SK-N-SH (cell line): ENCODE data around the gene TMEM140. TPM values are rescaled to one million over a fixed set of nuclear protein-coding genes. Genes with fewer than 3 reads are reported as not detected.

Experiments
- CTCF ChIA-PET: fragments of 300-600, 350-600 bp; formaldehyde crosslinking; extraction: SDS; loops from one replicate; lab custom pipeline; 2021; lab: Yijun Ruan, JAX
- POLR2A ChIA-PET: fragments of 350-600 bp; sonication (Branson Sonifier 250); formaldehyde crosslinking; extraction: SDS; loops from one replicate; lab custom pipeline; 2020; ENCODE audit warnings: antibody characterized with exemption, inconsistent platforms; lab: Yijun Ruan, JAX
- DNase-seq: peaks from one replicate; pipeline ENCODE4 v3.0.0; 2012
- H2AFZ ChIP-seq: fragments of 200-600 bp; sonication (generic); 2 replicates; pipeline ENCODE4 v1.8.1; 2016; ENCODE audit warnings: antibody characterized with exemption, mild to moderate bottlenecking, low read depth
- H3F3A ChIP-seq: fragments of 200-600 bp; sonication (generic); replicated peaks from 2 replicates; pipeline ENCODE3; 2016; ENCODE audit warnings: antibody characterized with exemption, mild to moderate bottlenecking; ENCODE audit not compliant: insufficient read depth
- H3K27ac ChIP-seq, 2 experiments: fragments of 200-500 bp in 1 of 2; fragments of 200-600 bp in 1 of 2; sonication (Bioruptor generic) in 1 of 2; sonication (generic), shearing (Covaris generic) in 1 of 2; 2 replicates each; pipeline versions ENCODE4 v1.5.1 to v1.6.1; 2014 to 2016; ENCODE audit warnings: low read depth in 2 of 2, inconsistent platforms in 1 of 2, low read length in 1 of 2, mild to moderate bottlenecking in 1 of 2, mixed read lengths in 1 of 2
- H3K27me3 ChIP-seq: fragments of 200-600 bp; sonication (generic), shearing (Covaris generic); 2 replicates; pipeline ENCODE4 v1.6.1; 2016; ENCODE audit warnings: mixed run types; ENCODE audit not compliant: insufficient read depth
- H3K36me3 ChIP-seq, 2 experiments: fragments of 200-500 bp in 1 of 2; fragments of 200-600 bp in 1 of 2; sonication (Bioruptor generic) in 1 of 2; sonication (generic) in 1 of 2; replicated peaks in 1 of 2; 2 replicates each; pipeline versions ENCODE3 to v1.5.1; 2014 to 2016; ENCODE audit warnings: low read length in 1 of 2, mild to moderate bottlenecking in 1 of 2; ENCODE audit not compliant: insufficient read depth in 2 of 2, control insufficient read depth in 1 of 2
- H3K4me1 ChIP-seq, 2 experiments: fragments of 200-500 bp in 1 of 2; fragments of 200-600 bp in 1 of 2; sonication (Bioruptor generic) in 1 of 2; sonication (generic), shearing (Covaris generic) in 1 of 2; 2 replicates each; pipeline versions ENCODE4 v1.5.1 to v1.6.1; 2014 to 2016; ENCODE audit warnings: low read depth in 1 of 2, low read length in 1 of 2, mixed run types in 1 of 2; ENCODE audit not compliant: insufficient read depth in 2 of 2, control insufficient read depth in 1 of 2
- H3K4me2 ChIP-seq: fragments of 200-600 bp; sonication (generic), shearing (Covaris generic); 2 replicates; pipeline ENCODE4 v1.6.1; 2017; ENCODE audit warnings: mixed run types
- H3K4me3 ChIP-seq, 2 experiments: fragments of 200-500 bp in 1 of 2; fragments of 200-600 bp in 1 of 2; sonication (Bioruptor generic) in 1 of 2; sonication (generic), shearing (Covaris generic) in 1 of 2; 2 replicates each; pipeline versions ENCODE4 v1.5.1 to v1.8.1; 2014 to 2016; ENCODE audit warnings: low read depth in 2 of 2, inconsistent platforms in 1 of 2, low read length in 1 of 2, mild to moderate bottlenecking in 1 of 2, mixed read lengths in 1 of 2, moderate library complexity in 1 of 2
- H3K79me2 ChIP-seq: fragments of 200-600 bp; sonication (generic); 2 replicates; pipeline ENCODE4 v1.8.1; 2017; ENCODE audit warnings: mild to moderate bottlenecking; ENCODE audit not compliant: insufficient read depth
- H3K9ac ChIP-seq: fragments of 200-600 bp; sonication (generic); 2 replicates; pipeline ENCODE4 v1.6.1; 2017; ENCODE audit warnings: mixed run types
- H3K9me2 ChIP-seq: fragments of 200-600 bp; sonication (generic); 2 replicates; pipeline ENCODE4 v1.6.1; 2017; ENCODE audit warnings: mixed run types
- H3K9me3 ChIP-seq: fragments of 200-600 bp; sonication (generic); 2 replicates; pipeline ENCODE4 v1.6.1; 2017; ENCODE audit warnings: mixed run types, mild to moderate bottlenecking, moderate library complexity
- H4K20me1 ChIP-seq: fragments of 200-600 bp; sonication (generic); 2 replicates; pipeline ENCODE4 v1.6.1; 2017; ENCODE audit warnings: mild to moderate bottlenecking, mixed run types; ENCODE audit not compliant: insufficient read depth
- CHD2 ChIP-seq: fragments of 150-350 bp; IDR thresholded peaks from 2 replicates; pipeline ENCODE4 v1.6.1; 2018; ENCODE audit warnings: low read length; ENCODE audit not compliant: partially characterized antibody
- FOXJ3 ChIP-seq: sonication (generic); formaldehyde crosslinking; IDR thresholded peaks from 2 replicates; pipeline ENCODE4 v1.5.1; 2020; ENCODE audit warnings: mild to moderate bottlenecking, missing genetic modification reagents
- GABPA ChIP-seq: IDR thresholded peaks from 2 replicates; pipeline ENCODE4 v1.4.0; 2012; ENCODE audit warnings: low read depth, mild to moderate bottlenecking
- GATA2 ChIP-seq: sonication (generic); formaldehyde crosslinking; IDR thresholded peaks from 2 replicates; pipeline ENCODE4 v1.5.0; 2020; ENCODE audit warnings: mild to moderate bottlenecking, missing genetic modification reagents
- MEF2A ChIP-seq: IDR thresholded peaks from 2 replicates; pipeline ENCODE4 v1.4.0; 2012; ENCODE audit warnings: low read depth, borderline replicate concordance
- NFIC ChIP-seq: IDR thresholded peaks from 2 replicates; pipeline ENCODE4 v1.4.0; 2012; ENCODE audit warnings: borderline replicate concordance
- SMC3 ChIP-seq: IDR thresholded peaks from 2 replicates; pipeline ENCODE4 v1.6.1; 2012; ENCODE audit warnings: low read depth, low read length, improper control_type of control experiment
- TCF12 ChIP-seq: IDR thresholded peaks from 2 replicates; pipeline ENCODE4 v1.4.0; 2012
- WGBS: methylation state at CpG from one replicate; pipeline ENCODE4 v1.1.6; 2017; ENCODE audit warnings: low lambda C conversion rate; 5-methylcytosine and 5-hydroxymethylcytosine counted together
- polyA plus RNA-seq, 3 experiments: library from polyadenylated mRNA; depleted of rRNA; stranded (reverse); fragments of >200 nt; gene quantifications; 2 replicates each; pipeline ENCODE4 v1.2.3, GENCODE V29; 2012
- TF ChIP-seq, protein P1 (sequence below): IDR thresholded peaks from 2 replicates; pipeline ENCODE4 v1.6.1; 2012; ENCODE audit warnings: mild to moderate bottlenecking, low read depth, low read length, moderate library complexity
- TF ChIP-seq, protein P2 (sequence below): fragments of 200-600 bp; sonication (generic); IDR thresholded peaks from 2 replicates; pipeline ENCODE4 v1.6.1; 2017; ENCODE audit warnings: antibody characterized with exemption, mild to moderate bottlenecking, moderate library complexity

Gene TMEM140
- polyA plus RNA-seq, 1 of the 3 experiments (the other 2 are of a cell fraction), result 0.12 TPM

DNA sequence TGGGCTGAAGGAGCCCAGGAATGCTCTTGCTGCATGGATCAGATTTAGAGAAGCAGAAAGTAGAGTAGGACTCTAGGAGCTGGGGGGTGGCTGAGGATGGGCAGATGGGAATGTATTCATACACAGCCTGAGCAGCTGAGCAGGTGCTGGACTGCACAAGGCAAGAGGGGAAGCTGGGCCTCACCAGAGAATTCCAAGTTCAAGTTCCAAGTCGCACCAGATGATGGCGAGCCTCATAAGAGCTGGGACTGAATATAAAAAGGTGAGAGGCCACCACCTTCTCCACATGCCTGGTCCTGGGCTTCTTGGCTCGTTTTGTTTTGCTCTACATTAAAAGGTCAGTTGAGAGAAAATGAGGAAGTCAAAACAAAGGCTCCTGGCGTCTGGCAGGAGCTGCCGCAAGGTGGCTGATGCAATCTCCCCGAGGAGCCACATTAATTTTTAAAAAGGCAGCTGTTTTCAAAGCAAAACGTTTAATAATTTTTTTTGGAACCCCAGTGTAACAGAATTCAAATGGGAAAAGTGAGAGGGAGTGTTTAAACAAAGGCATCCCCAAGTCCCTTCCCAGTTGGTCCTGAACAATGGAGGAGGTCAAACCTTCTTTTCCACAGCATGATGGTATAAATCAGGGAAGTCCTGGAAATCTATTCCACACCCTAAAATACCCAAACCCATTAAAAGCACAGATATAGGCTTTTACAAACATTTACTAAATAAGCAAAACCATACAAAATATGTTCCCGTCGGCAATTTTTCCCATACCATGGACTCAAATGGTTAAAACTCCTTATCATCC lies 13.2 kb downstream of the TMEM140 start:
- peak; percentile 13 for DNase-seq
- TF ChIP-seq GABPA, result no peak
- TF ChIP-seq, protein P1, sequence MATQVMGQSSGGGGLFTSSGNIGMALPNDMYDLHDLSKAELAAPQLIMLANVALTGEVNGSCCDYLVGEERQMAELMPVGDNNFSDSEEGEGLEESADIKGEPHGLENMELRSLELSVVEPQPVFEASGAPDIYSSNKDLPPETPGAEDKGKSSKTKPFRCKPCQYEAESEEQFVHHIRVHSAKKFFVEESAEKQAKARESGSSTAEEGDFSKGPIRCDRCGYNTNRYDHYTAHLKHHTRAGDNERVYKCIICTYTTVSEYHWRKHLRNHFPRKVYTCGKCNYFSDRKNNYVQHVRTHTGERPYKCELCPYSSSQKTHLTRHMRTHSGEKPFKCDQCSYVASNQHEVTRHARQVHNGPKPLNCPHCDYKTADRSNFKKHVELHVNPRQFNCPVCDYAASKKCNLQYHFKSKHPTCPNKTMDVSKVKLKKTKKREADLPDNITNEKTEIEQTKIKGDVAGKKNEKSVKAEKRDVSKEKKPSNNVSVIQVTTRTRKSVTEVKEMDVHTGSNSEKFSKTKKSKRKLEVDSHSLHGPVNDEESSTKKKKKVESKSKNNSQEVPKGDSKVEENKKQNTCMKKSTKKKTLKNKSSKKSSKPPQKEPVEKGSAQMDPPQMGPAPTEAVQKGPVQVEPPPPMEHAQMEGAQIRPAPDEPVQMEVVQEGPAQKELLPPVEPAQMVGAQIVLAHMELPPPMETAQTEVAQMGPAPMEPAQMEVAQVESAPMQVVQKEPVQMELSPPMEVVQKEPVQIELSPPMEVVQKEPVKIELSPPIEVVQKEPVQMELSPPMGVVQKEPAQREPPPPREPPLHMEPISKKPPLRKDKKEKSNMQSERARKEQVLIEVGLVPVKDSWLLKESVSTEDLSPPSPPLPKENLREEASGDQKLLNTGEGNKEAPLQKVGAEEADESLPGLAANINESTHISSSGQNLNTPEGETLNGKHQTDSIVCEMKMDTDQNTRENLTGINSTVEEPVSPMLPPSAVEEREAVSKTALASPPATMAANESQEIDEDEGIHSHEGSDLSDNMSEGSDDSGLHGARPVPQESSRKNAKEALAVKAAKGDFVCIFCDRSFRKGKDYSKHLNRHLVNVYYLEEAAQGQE, result 0 out of 2 replicates have a peak, but pooled peaks have one; percentile 55
- no peak overlapping the region for H3K4me3 ChIP-seq
- H3K4me2 ChIP-seq, result no peak overlapping the region
- POLR2A ChIA-PET, result interaction anchor here (0.9 kb wide), 1 partner anchor 174 kb away, joined by 3 read pairs; the partner anchor contains the start of gene AGBL3
- peaks cover 4 to 11% of the 10 kb centered on the region in 2 experiments; a peak in 3 of 4 replicates for H3K4me1 ChIP-seq
- no peaks in the 10 kb centered on the region for H3K79me2 ChIP-seq
- CTCF ChIA-PET, result interaction anchor here (0.6 to 1.5 kb wide), 3 partner anchors 10 to 14 kb away, joined by 3 to 5 read pairs (median 5); partner anchors contain the start of genes CYREN and TMEM140
- H3K9me2 ChIP-seq, result no peaks in the 10 kb centered on the region
- no peaks in the 10 kb centered on the region for H4K20me1 ChIP-seq
- no peak overlapping the region for H2AFZ ChIP-seq
- peaks cover 21% of the 10 kb centered on the region in 2 experiments for H3K36me3 ChIP-seq
- no peaks in the 10 kb centered on the region for H3K27me3 ChIP-seq
- WGBS, result 81% methylated on average over 9 of the region's 9 CpGs
- no peaks in the 10 kb centered on the region; the same call in 1 of the 2 replicates for H3K9me3 ChIP-seq
- no peak overlapping the region for H3K9ac ChIP-seq
- peaks cover 6% of the 10 kb centered on the region for H3F3A ChIP-seq
- H3K27ac ChIP-seq, result peak overlapping the region in 1 of 2 experiments; percentile 44; a peak in 1 of 4 replicates

DNA sequence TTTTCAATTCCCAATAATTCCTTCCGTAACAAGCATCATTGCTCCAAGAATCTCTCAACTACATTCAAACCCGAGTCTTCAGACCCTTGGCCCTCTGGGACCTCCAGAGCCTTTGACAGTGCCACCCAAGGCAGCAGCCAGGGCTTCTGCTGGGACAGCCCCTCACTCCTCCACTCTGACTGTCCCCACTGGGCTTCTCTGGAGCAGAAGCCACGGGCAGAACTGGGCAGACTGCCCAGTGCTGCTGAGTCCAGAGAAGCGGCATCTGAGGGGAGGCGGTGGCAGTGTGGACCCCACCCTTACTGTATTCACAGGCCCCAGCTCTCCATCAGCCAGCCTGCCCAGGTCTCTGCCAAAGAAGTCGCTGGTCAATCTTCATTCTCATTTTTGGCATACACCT lies 13.8 kb downstream of the TMEM140 start:
- H3K9me3 ChIP-seq, result no peaks in the 10 kb centered on the region
- peaks cover 6% of the 10 kb centered on the region for H3F3A ChIP-seq
- H3K79me2 ChIP-seq, result no peaks in the 10 kb centered on the region
- no peaks in the 10 kb centered on the region for H3K27me3 ChIP-seq
- 81% methylated on average over 6 of the region's 6 CpGs for WGBS
- H3K4me3 ChIP-seq, result no peak overlapping the region
- no peak overlapping the region for H3K4me2 ChIP-seq
- DNase-seq, result peak; percentile 12
- no peak overlapping the region for H2AFZ ChIP-seq
- peaks cover 4 to 11% of the 10 kb centered on the region in 2 experiments; a peak in 3 of 4 replicates for H3K4me1 ChIP-seq
- TF ChIP-seq, protein P1, result no peak
- no peak for TF ChIP-seq SMC3
- TF ChIP-seq GATA2, result no peak
- TF ChIP-seq CHD2, result no peak
- TF ChIP-seq, protein P2, sequence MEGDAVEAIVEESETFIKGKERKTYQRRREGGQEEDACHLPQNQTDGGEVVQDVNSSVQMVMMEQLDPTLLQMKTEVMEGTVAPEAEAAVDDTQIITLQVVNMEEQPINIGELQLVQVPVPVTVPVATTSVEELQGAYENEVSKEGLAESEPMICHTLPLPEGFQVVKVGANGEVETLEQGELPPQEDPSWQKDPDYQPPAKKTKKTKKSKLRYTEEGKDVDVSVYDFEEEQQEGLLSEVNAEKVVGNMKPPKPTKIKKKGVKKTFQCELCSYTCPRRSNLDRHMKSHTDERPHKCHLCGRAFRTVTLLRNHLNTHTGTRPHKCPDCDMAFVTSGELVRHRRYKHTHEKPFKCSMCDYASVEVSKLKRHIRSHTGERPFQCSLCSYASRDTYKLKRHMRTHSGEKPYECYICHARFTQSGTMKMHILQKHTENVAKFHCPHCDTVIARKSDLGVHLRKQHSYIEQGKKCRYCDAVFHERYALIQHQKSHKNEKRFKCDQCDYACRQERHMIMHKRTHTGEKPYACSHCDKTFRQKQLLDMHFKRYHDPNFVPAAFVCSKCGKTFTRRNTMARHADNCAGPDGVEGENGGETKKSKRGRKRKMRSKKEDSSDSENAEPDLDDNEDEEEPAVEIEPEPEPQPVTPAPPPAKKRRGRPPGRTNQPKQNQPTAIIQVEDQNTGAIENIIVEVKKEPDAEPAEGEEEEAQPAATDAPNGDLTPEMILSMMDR, result no peak
- TF ChIP-seq FOXJ3 (CRISPR knock-in tag), result no peak
- no peak for TF ChIP-seq TCF12
- TF ChIP-seq NFIC, result no peak
- no peak for TF ChIP-seq MEF2A
- no peaks in the 10 kb centered on the region for H4K20me1 ChIP-seq
- H3K9me2 ChIP-seq, result no peaks in the 10 kb centered on the region
- H3K27ac ChIP-seq, result 0 out of 4 replicates have a peak overlapping the region, but pooled peaks of 1 of the 2 experiments have one; percentile 25
- POLR2A ChIA-PET, result no interaction called here
- peaks cover 24 to 27% of the 10 kb centered on the region in 2 experiments for H3K36me3 ChIP-seq
- CTCF ChIA-PET, result interaction anchor here (0.6 to 1.1 kb wide), 3 partner anchors 9 to 11 kb away, joined by 3 to 5 read pairs (median 3); partner anchors contain the start of gene CYREN
- H3K9ac ChIP-seq, result no peak overlapping the region
